ENCODE measurements around the gene CACNA1I.

- no peak for TF ChIP-seq CTCF (conservative IDR thresholded peaks at IDR 0.05; ENCODE audit: low read depth in 2 of 2)
- no peak for TF ChIP-seq EZH2 (IDR thresholded peaks at IDR 0.05; ENCODE audit: low read depth, unreplicated experiment)
- TF ChIP-seq POLR2AphosphoS5 (IDR thresholded peaks at IDR 0.05; ENCODE audit: low read depth), result no peak
- TF ChIP-seq EZH2phosphoT487 (IDR thresholded peaks at IDR 0.05; ENCODE audit: unreplicated experiment), result no peak
- no peak for TF ChIP-seq REST (IDR thresholded peaks at IDR 0.05; ENCODE audit: unreplicated experiment)
Measured at GRCh38 chr22:39645532-39645931, 75.0 kb downstream of the CACNA1I start.

Measured in GM23338 (cell line).